Activated T-cell treated with anti-CD3 and anti-CD28 coated beads, Interleukin-2, amount 50 U/mL, for 48 hours (primary cell): ENCODE results near the gene SYP.
A peak's percentile ranks its signal among the peaks of the same experiment; 100 is the strongest.
"Not testable (repeated sequence)": the region's sequence is repeated elsewhere in the genome, so short reads cannot be mapped to it uniquely, and the experiment has no call there.

Experiments
- DNase-seq, 2 experiments: peaks; one replicate each; pipeline ENCODE4 v3.0.0-alpha.2; 2020

Gene SYP

DNA sequence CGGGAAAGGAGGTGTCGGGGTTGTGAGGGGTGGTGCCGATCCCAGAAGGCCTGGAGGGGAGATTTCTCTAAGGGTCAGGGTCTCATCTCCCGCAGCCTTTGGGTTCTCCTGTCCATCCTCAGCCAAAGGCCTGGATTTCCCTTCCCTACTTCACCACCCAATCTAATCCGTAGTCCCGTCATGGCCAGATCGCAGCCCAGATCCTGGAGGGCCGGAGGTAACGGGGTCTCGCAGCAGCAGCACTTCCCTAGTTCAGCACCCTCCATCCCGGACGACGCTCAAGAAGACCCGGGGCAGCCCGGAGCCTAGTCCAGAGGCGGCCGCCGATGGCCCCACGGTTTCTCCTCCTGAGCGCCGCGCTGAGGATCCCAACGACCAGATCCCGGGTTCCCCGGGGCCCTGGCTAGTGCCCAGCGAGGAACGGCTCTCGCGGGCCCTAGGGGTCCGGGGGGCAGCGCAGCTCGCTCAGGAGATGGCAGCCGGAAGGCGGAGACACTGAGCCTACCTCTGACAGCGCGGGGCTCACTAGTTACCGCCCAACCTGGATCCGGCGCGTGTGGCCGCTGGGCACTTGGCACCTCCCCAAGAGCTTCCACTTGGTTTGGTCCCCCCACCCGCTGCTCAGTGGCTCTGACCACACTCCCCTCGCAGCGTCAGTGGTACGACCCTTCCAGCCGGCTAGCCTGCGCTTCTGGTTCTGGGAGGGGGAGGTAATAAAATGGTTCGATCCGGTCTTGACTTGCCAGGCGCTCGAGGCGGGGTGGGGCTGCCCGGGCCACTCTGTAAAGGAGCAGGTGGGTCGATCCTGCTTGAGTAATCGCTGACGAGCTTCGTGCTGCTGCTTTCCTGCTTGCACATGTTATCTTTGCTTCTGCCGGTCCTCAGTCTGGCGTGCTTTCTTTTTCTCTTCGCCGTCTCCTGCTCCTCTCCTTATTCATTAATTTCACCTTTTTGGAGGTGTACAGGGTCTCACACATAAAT lies 33.8 kb downstream of the SYP start:
- peak; percentile 74 to 81 for DNase-seq

DNA sequence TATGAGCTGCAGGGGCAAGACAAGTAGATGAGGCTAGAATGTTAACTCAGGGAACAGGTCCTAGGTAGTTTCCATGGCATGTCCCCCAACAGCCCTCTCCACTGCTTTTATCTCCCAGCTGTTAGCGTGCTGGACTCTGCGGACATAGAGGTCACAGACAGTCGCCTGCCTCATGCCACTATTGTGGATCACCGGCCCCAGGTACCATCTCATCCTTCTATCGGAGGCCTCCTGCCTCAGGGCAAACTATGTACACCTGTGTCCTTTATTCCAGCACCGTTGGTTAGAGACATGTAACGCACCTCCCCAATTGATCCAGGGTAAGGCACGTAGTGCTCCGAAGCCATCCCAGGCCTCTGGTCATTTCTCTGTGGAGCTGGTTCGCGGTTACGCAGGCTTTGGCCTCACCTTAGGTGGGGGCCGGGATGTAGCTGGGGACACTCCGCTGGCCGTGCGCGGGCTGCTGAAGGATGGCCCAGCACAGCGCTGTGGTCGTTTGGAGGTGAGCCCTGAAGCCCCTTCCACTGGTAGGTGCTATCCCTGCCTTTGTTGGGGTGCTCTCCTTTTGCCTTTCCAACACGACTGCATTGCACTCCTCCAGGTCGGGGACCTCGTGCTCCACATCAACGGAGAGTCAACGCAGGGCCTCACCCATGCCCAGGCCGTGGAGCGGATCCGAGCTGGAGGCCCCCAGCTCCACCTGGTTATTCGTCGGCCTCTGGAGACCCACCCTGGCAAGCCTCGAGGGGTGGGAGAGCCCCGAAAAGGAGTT lies 35.2 kb downstream of the SYP start:
- DNase-seq, result no peak

DNA sequence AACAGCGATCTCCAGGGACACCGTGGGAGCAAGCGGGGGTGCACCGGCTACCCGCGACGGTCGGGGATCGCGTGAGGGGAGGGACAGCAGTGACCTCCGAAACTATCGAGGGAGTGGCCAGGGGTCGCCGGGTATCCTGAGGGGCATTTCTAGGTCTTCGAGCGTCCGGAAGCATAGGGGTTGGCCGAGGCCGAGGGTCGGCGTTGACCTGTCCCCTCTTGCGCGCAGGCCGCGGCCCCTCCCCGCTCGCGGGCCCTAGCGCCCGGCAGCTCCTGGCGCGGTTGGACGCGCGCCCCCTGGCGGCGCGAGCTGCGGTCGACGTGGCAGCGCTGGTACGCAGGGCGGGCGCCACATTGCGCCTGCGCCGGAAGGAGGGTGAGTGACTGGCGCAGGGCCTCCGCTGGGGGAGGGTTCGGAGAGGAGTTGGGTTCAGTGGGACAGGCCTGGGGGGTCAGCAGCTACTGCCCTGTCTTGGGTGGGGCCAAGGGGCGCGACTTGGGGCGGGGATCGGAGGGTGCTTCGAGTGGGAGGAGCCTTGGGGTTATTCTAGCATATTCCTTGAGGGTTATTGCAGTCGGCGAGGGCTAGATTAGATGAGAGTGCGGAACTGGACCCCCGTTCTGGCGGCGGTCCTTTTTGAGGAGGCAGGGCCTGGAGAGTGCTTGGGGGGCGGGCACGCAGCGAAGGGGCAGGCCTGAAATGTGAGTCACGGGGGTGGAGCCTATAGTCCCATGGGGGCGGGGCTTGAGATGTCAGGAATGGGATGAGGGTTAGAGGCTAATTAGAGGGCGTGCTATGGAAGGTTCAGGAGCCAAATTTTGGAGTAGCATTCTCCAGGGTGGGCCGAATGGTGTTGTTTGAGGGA lies 36.2 kb downstream of the SYP start:
- peak; percentile 83 to 87 for DNase-seq

DNA sequence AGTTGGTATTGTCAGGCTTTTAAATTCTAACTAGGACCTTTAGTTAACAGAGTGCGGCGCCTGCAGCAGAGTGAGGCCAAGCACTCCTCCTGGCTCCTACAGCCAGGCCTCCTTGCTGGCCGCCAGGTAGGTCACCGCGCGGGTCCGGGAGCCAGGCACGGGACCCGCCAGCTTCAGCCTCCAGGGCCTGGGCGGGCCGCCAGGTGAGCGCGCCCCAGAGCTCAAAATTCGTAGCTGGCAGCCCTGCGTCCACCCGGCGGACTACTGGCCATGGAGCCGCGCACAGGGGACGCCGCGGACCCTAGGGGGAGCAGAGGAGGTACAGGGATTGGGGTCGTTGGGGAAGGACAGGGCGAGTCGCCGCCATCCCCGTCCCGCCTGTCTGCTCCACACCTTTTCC lies 37.4 kb downstream of the SYP start, which contains the start of gene MAGIX:
TSS of gene MAGIX (plus strand) at position 139 of the 400 bp plus-strand sequence. CDS start at position 271, 132 bp downstream.
- no peak for DNase-seq

DNA sequence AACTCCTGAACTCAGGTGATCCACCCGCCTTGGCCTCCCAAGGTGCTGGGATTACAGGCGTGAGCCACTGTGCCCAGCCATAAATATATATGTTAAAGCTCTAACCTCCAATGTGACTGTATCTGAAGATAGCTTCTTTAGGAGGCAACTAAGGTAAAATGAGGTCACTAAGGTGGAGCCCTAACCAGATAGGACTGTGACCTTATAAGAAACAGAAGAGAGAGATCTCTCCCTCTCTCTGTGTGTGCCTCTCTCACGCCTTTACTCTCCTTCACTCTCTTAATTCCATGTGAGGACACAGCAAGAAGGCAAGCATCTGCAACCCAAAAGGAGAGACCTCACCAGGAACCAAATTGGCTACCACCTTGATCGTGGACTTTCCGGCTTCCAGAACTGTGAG lies 38.4 kb downstream of the SYP start:
- no peak for DNase-seq

DNA sequence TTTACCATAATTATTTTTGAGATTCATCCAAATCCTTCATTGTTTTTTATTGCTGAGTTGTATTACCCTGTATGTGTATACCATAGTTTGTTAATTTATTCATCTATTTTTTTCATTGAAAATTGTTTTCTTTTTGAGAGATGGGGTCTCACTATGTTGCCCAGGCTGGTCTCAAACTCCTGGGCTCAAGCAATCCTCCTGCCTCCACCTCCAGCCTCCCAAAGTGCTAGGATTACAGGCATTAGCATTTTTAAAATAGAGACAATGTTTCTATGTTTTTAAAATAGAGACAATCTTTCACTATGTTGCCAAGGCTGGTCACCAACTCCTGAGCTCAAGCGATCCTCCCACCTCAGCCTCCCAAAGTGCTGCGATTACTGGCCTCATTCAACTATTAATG lies 39.1 kb downstream of the SYP start:
- no peak for DNase-seq

DNA sequence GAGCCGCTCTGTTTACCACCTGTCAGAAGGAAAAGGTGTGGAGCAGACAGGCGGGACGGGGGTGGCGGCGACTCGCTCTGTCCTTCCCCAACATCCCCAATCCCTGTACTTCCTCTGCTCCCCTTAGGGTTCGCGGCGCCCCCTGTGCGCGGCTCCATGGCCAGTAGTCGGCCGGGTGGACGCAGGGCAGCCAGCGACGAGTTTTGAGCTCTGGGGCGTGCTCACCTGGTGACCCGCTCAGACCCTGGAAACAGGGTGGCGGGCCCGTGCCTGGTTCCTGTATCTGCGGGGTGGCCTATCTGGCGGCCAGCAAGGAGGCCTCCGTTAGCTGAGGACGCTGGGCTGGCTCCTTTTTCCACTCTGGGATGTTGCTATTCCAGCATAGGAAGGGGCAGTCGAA lies 42.8 kb downstream of the SYP start:
- no peak for DNase-seq

DNA sequence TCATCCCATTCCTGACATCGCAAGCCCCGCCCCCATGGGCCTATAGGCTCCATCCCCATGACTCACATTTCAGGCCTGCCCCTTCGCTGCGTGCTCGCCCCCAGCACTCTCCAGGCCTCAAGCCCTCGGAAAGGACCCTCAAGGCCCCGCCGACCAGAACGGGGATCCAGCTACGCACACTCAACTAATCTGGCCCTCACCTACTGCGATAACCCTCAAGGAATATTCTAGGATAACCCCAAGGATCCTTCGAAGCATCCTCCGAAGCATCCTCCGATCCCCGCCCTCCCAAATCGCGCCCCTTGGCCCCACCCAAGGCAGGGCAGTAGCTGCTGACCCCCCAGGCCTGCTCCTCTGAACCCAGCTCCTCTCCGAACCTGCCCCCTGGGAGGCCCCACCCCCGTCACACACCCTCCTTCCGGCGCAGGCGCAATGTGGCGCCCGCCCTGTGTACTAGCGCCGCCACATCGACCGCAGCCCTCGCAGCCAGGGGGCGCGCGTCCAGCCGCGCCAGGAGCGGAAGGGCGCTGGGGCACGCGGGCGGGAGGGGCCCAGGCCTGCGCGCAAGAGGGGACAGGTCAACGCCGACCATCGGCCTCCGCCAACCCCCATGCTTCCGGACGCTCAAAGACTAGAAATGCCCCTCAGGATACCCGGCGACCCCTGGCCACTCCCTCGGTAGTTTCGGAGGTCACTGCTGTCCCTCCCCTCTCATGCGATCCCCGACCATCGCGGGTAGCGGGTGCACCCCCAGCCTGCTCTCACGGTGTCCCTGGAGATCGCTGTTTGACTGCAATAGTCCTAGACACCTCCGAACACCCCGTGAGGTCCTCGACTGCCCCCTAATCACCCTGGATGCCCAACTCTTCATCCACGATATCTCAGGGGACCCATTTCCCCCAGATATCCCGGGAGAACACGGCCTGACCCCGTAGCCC lies 43.8 kb downstream of the SYP start:
- peak; percentile 86 to 88 for DNase-seq

DNA sequence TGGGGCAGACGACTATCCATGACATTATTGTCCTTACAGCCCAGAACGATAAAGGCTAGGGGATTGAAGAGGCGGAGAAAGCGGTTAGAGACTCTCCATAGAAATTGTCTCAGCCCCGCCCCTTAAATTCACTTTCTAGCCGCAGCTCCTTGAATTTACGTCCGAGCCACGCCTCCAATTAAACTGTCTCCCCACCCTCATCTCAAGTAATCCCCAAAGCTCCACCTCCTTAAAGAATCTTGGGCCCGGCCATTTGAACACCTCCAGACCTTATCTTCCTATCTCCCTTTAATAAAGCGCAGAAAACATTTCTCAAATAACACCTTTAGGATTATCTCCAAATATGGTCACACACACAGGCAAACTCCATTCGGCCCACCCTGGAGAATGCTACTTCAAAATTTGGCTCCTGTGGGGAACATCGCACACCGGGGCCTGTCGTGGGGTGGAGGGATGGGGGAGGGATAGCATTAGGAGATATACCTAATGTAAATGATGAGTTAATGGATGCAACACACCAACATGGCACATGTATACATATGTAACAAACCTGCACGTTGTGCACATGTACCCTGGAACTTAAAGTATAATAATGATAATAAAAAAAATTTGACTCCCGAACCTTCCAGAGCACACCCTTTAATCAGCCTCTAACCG lies 44.6 kb downstream of the SYP start:
- DNase-seq, result peak in 1 of 2 experiments; percentile 42

DNA sequence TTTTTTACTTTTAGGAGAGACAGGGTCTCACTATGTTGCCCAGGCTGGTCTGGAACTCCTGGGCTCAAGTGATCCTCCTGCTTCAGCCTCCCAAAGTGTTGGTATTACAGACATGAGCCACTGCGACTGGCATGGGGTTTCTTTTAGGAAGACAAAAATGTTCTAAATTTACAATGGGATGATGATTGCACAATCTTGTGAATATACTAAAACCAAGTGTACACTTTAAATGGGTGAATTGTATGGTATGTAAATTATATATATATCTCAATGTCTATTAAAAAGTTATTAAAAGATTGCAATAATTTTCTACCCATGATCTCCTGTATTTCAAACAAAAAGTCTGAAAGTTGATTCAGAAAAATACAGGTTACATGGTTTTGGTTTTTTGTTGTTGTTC lies 46.5 kb downstream of the SYP start:
- DNase-seq, result no peak

DNA sequence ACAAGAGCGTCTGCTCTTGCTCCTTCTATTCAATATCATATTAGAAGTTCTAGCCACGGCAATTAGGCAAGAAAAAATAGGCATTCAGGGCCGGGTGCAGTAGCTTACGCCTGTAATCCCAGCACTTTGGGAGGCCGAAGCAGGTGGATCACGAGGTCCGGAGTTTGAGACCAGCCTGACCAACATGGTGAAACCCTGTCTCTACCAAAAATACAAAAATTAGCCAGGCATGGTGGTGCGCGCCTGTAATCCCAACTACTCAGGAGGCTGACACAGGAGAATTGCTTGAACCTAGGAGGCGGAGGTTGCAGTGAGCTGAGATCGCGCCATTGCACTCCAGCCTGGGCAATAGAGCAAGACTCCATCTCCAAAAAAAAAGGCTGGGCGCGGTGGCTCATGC lies 50.7 kb downstream of the SYP start:
- not testable (repeated sequence) for DNase-seq

DNA sequence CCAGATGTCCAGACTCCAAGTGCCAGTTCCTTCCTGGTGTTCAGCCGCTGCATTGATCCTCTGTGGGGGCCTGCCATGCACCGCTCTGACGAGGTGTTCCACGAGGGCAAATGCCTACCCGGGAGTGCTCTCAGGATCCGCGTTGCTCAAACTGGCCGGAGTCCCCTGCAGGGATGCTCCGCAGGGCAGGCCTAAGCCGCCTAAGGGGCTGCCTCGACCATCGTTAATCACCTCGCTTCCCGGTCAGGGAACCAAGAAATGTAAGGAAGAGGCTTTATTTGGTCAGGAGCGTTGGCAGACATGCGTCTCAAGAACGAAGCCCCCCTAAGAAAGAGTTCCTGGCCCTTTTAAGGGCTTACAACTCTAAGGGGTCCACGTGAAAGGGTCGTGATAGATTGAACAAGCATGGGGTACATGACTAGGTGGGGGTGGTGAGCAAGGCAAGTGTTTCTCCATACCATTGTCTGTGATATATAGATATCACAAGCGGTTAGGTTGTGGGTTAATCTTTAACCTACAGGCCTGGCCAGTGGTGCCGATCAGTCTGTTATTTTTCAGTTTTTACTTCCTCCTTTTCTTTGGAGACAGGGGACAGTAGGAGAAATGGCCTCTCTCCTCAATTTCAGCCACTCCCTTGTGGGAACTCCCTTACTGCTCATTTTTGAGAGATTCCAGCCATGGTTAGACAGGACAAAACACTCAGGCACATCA lies 51.4 kb downstream of the SYP start:
- not testable (repeated sequence) for DNase-seq

DNA sequence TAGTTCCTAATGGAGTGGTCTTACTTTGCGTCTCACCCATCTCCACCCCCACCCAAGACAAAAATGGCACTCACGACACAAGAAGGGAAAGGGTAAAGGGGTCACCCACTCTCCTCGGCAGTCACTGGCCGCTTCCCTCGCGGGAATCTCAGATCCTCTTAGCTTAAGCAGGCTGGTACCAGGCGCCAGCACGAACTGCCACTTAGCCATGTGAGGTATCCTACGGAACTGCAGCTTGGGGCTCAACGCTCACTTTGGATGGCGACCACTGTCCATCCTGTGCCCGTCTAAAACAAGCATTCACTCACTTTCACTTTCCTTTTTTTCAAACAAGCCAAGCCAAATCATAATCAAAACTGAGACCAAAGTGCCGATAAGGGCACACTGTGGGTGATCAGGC lies 52.1 kb downstream of the SYP start:
- no peak for DNase-seq

DNA sequence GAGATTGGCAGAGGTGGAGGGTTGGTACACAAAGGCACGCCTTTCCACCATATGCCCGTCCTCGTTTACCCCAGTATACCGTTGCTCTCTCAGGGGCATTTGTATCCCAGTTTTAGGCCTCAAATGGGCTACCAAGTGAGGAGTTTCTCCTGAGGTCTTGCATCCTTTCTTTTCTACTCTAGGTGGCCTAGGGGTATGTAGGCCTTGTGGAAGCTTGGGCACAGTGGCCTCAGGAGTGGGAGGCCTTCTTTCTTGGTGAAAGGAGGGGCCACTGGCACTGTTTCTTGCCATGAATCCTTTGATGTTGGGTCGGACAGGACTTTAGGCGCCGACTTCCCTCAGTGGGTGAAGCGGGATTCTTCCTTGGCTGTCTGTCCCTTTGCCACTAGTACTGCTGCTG lies 52.7 kb downstream of the SYP start:
- no peak for DNase-seq

DNA sequence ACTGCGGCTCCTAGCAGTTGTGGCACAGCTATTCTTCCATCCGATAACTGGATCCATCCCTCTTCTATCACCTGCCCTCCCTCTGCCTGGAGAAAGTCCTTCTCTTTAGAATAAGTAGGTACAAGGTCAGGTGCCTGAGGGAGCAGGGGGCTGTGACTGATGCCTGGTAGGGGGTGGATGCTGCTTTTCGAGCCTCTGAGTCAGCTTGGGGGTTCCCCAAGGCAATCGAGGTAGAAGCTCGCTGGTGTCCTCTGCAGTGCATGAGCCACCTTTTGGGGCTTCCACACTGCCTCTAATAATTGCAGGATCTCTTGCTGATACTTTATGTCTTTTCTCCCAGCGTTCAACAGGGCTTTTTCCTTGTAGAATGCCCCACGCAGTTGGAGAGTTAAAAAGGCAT lies 56.8 kb downstream of the SYP start:
- peak in 1 of 2 experiments; percentile 25 for DNase-seq

DNA sequence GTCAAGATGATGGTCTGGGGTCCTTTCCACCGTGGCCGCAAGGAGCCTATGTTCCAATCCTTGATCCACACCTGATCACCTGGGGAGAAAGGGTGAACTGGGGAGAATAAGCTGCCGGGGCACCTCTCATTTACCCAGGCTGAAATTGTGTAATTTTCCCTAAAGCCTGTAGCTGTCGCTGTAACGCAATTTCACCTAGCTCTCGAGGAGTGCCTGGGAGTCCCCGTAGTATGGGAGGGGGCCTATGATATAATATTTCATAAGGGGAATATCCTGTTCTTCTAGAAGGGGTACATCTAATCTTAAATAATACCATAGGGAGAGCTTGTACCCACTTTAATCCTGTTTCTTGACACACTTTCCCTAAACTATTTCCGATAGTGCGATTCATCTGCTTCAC lies 57.7 kb downstream of the SYP start:
- not testable (repeated sequence) for DNase-seq

DNA sequence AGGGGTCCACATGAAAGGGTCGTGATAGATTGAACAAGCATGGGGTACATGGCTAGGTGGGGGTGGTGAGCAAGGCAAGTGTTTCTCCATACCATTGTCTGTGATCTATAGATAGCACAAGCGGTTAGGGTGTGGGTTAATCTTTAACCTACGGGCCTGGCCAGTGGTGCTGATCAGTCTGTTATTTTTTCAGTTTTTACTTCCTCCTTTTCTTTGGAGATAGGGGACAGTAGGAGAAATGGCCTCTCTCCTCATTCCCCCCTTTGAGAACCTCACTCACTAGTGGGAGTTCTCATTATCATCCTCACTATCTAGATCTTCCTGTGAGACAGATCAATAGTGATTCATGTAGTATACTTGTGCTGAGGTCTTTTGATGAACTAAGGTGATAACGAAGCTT lies 60.3 kb downstream of the SYP start:
- no peak for DNase-seq
